Tibial artery (tissue), 4 donors: Measurements from ENCODE around the gene CASZ1.

ENCODE experiments used
- DNase-seq, 2 donors: peaks; one replicate each; pipeline ENCODE4 v3.0.0-alpha.2; 2019
- H3K27ac ChIP-seq, 2 donors: fragments of 200-600 bp; sonication (generic) in 1 of 2; 1 replicate in 1 of 2; 2 replicates in 1 of 2; pipeline ENCODE4 v1.5.1; 2018 to 2019; ENCODE audit warnings: mild to moderate bottlenecking in 1 of 2
- H3K27me3 ChIP-seq, 2 donors: fragments of 200-600 bp; sonication (generic) in 1 of 2; one replicate each; pipeline versions ENCODE4 v1.5.1 to v1.6.0; 2016 to 2019
- H3K36me3 ChIP-seq, 3 donors: fragments of 200-600 bp; sonication (generic) in 2 of 3; one replicate each; pipeline ENCODE4 v1.5.1; 2016 to 2019; ENCODE audit warnings: mild to moderate bottlenecking in 2 of 3
- H3K4me1 ChIP-seq, 4 donors: fragments of 200-600 bp; sonication (generic) in 2 of 4; 1 replicate in 3 of 4; 2 replicates in 1 of 4; pipeline ENCODE4 v1.5.1; 2016 to 2019
- H3K4me3 ChIP-seq, 2 donors: fragments of 200-600 bp; sonication (generic) in 1 of 2; 1 replicate in 1 of 2; 2 replicates in 1 of 2; pipeline ENCODE4 v1.5.1; 2018 to 2019; ENCODE audit warnings: mild to moderate bottlenecking in 2 of 2
- H3K9me3 ChIP-seq, 3 donors: fragments of 200-600 bp; sonication (generic) in 1 of 3; one replicate each; pipeline ENCODE4 v1.5.1; 2016 to 2019
- CTCF ChIP-seq, 2 experiments: fragments of 200-600 bp in 1 of 2; fragments of 450-650 bp in 1 of 2; IDR thresholded peaks; one replicate each; pipeline ENCODE4 v1.5.1; 2017 to 2019; ENCODE audit warnings: antibody characterized with exemption in 2 of 2, mild to moderate bottlenecking in 1 of 2, moderate library complexity in 1 of 2
- intact Hi-C: fragments of 100-400 bp; cut with DNase I; formaldehyde crosslinking; loops from one replicate; pipeline ENCODE4 v1.15.0; 2023; ENCODE audit warnings: low total_unique reads

The CASZ1 gene

GRCh38 chr1:10682449-10683309 lies 113.8 kb downstream of the CASZ1 start:
- no peaks in the 10 kb centered on the region for H3K36me3 ChIP-seq
- H3K4me3 ChIP-seq, result no peak overlapping the region
- intact Hi-C loops, result loop anchor here (10.0 kb wide), 1 partner anchor 112 kb away; the partner anchor contains the start of gene CASZ1
- no peaks in the 10 kb centered on the region for H3K27me3 ChIP-seq
- H3K4me1 ChIP-seq, result peaks cover 0 to 90% (median 62%) of the 10 kb centered on the region in 4 donors
- no peak for TF ChIP-seq CTCF (IDR thresholded peaks at IDR 0.05)
- no peaks in the 10 kb centered on the region for H3K9me3 ChIP-seq
- no peak for DNase-seq
- H3K27ac ChIP-seq, result peak overlapping the region in 1 of 2 donors; percentile 54

GRCh38 chr1:10682108-10682445 lies 114.4 kb downstream of the CASZ1 start:
- no peak for DNase-seq
- Histone ChIP-seq H3K27ac (peak overlapping the region in 1 of 2 donors; percentile 54), H3K4me1 (peaks cover 0 to 90% (median 60%) of the 10 kb centered on the region in 4 donors), H3K36me3 (no peaks in the 10 kb centered on the region), H3K9me3 (no peaks in the 10 kb centered on the region), H3K4me3 (no peak overlapping the region), H3K27me3 (no peaks in the 10 kb centered on the region)
- intact Hi-C loops, result loop anchor here (10.0 kb wide), 1 partner anchor 113 kb away; the partner anchor contains the start of gene CASZ1
- TF ChIP-seq CTCF (IDR thresholded peaks at IDR 0.05), result no peak

- no peak for TF ChIP-seq CTCF (IDR thresholded peaks at IDR 0.05)
- intact Hi-C loops, result loop anchor here (10.0 kb wide), 1 partner anchor 113 kb away; the partner anchor contains the start of gene CASZ1
- no peak overlapping the region for H3K4me3 ChIP-seq
- H3K27me3 ChIP-seq, result no peaks in the 10 kb centered on the region
- H3K9me3 ChIP-seq, result no peaks in the 10 kb centered on the region
- DNase-seq, result no peak
- H3K36me3 ChIP-seq, result no peaks in the 10 kb centered on the region
- peaks cover 0 to 90% (median 59%) of the 10 kb centered on the region in 4 donors for H3K4me1 ChIP-seq
- H3K27ac ChIP-seq, result peak overlapping the region in 1 of 2 donors; percentile 54
Measured at GRCh38 chr1:10681296-10682107, 114.9 kb downstream of the CASZ1 start.

- no peak overlapping the region for H3K27ac ChIP-seq
- H3K36me3 ChIP-seq, result no peaks in the 10 kb centered on the region
- no peak for TF ChIP-seq CTCF (IDR thresholded peaks at IDR 0.05)
- intact Hi-C loops, result loop anchor here (10.0 kb wide), 1 partner anchor 114 kb away; the partner anchor contains the start of gene CASZ1
- H3K9me3 ChIP-seq, result no peaks in the 10 kb centered on the region
- H3K4me1 ChIP-seq, result peaks cover 0 to 90% (median 59%) of the 10 kb centered on the region in 4 donors
- no peak overlapping the region for H3K4me3 ChIP-seq
- H3K27me3 ChIP-seq, result no peaks in the 10 kb centered on the region
- no peak for DNase-seq
Measured at GRCh38 chr1:10680487-10680886, 116.0 kb downstream of the CASZ1 start.

- no peak overlapping the region for H3K27ac ChIP-seq
- no peak for DNase-seq
Measured at GRCh38 chr1:10679496-10680220, 116.8 kb downstream of the CASZ1 start.

More at GRCh38 chr1:10679496-10680220, 116.8 kb downstream of the CASZ1 start:
- H3K4me3 ChIP-seq, result no peak overlapping the region
- H3K9me3 ChIP-seq, result no peaks in the 10 kb centered on the region
- TF ChIP-seq CTCF (IDR thresholded peaks at IDR 0.05), result no peak
- H3K27me3 ChIP-seq, result no peaks in the 10 kb centered on the region
- no peaks in the 10 kb centered on the region for H3K36me3 ChIP-seq
- peaks cover 0 to 97% (median 64%) of the 10 kb centered on the region in 4 donors for H3K4me1 ChIP-seq
- intact Hi-C loops, result loop anchor here (10.0 kb wide), 1 partner anchor 115 kb away; the partner anchor contains the start of gene CASZ1
